NCI-H1436 (cell line): ENCODE measurements around the gene SLC35A3.
A peak's percentile ranks its signal among the peaks of the same experiment; 100 is the strongest.
"Not testable (repeated sequence)": the region's sequence is repeated elsewhere in the genome, so short reads cannot be mapped to it uniquely, and the experiment has no call there.

Experiments used
- DNase-seq: peaks from one replicate; lab custom pipeline; 2025; lab: John Stamatoyannopoulos, UW

The SLC35A3 gene

DNA sequence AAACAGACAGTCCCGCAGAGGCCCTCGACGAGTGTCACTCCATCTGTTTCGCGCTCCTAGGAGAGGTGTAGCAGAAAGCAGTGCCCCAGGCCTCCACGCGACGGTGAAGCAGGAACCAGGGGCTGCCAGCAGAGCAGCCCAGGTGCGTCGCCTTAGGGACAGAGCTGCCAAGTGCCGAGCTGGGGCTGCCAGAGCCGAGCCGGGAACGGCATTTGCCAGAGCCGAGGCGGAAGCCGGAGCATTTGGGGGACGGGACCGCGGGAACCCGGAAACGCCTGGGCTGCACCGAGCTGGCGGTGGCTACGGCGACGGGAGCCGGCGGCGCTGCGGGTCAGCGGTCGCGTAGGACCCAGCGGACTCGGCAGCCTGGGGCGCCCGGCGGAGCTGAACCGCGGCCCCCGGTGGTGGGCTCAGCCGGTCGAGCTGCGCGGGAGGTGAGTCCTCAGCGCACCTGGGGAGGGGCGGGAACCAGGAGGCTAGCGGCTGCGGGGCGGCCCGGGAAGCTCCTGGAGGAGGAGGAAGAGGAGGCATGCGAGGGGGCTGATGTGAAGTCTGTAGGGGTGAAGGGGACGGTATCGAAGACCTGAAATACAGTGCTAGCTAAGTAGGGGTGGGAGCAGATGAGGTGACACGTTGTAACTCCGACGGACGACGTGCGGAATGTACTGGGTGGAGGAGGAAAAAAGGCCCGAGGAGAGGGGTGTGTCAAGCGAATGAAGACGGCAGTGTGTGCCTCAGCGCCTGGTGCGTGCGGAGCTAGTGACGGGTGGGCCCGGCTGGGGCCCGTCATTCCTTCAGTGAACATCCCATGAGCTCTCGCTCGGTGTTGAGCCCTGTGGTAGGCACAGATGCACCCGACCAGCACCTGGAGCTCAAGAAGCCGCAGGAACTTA, at the start of gene SLC35A3:
Gene SLC35A3, plus strand, starts transcription at position 268 of the 893 bp plus-strand sequence. CDS start 23,559 bp downstream, outside the sequence.
- DNase-seq: peak; percentile 70

DNA sequence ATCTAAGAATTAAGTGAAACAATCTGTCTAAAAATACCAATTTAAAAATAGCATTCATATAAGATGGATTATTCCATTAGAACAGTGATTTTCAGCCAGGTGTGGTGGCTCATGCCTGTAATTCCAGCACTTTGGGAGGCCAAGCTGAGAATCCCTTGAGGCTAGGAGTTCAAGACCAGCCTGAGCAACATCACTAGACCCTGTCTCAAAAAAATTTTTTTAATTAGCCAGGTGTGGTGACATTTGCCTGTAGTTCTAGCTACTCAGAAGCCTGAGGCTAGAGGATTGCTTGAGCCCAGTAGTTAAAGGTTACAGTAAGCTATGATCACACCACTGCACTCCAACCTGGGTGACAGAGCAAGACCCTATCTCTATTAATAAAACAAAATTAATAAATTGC, 35.0 kb upstream of the SLC35A3 start:
- DNase-seq: no peak

DNA sequence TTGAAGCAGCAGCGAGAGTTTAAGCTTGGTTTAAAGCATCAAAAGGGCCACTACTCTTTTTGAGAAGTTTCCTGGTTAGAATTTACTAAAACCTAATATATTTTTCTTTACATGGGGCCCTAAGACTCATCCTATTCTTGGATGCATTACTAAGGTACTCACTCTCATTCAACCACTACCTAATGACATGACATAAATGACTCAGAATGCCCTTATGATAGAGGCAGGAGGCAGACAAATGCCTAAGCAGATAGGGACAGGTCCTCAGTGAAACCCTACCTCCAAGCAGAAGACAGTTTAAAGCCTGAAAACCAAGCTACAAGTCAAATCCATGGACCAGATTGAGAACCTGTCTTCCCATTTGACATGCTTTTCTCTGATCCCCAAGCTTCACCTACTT, 34.3 kb upstream of the SLC35A3 start:
- DNase-seq: no peak

DNA sequence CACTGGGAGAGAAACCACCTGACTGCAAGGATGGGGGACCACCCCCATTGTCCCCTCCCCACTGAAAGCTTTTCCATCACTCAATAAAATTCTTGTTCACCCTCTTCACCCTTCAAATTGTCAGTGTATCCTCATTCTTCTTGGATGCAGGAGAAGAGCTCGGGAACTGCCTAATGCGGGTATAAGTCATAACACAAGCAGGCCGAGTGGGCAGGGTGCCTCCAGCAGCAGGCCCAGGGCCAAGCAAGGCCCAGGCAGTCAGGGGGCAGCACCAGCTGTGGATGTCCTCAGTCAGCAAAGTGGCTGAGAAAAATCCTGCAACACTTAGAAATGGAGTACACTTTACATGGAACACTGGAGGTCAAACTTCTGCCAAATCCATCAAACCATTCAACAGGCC, 33.7 kb upstream of the SLC35A3 start:
- no peak for DNase-seq

DNA sequence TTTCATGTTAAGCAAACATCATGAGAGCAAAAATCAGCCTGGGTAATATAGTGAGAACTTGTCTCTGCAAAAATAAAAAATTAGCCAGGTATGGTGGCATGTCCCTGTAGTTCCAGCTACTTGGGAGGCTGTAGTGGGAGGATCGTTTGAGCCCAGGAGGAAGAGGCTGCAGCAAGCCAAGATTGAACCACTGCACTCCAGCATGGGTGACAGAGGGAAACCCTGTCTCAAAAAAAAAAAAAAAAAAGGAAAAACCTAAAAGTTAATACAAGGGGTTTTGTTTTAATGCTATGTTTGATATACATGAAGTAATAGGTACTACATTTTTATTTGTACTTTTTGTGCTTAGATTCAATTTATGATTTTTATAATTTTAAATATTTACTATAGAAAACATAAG, 27.1 kb upstream of the SLC35A3 start:
- no peak for DNase-seq

DNA sequence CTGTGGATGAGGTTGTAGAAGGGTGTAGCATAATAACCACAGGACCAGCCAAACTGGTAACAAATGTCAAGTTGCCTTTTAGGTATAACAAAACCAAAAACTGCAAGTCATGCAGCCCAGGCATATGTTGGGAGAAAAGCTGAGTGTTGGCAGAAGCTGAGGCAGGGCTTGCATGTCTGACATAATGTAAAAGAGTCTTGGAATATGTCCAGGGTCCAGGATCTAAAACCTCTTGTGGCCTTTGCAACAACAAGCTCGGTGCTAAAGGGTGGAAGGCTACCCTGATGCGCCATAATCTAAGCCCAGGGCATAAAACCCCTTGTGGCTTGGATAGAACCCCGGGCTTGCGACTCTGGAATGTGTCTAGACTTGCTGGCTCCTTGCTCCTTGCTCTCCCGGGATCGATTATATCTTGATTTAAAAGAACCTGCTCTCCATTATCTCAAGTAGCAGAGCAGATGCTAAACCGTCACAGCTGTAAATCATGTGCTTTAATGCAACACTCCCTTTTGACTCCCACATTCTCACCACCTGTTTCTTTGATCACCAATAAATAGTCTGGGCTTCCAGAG, 26.5 kb upstream of the SLC35A3 start:
- DNase-seq: peak; percentile 76

DNA sequence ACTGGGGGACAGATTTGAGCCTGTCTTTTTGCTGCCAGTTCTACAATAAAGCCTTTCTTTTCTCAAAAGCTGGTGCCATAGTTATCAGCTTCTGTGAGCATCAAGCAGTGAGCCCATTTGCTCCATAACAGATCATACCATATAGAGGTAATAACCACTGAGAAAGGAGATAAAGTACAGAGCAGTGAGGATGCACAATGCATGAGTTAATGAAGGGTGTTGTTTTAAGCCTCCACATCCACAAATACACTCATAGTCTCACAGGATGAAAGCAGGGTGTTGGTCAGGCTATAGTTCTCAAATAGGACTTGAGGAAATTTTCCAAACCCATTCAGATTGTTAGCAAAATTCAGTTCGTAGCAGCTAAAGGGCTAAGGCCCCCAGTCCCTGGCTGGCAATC, 25.6 kb upstream of the SLC35A3 start:
- no peak for DNase-seq

DNA sequence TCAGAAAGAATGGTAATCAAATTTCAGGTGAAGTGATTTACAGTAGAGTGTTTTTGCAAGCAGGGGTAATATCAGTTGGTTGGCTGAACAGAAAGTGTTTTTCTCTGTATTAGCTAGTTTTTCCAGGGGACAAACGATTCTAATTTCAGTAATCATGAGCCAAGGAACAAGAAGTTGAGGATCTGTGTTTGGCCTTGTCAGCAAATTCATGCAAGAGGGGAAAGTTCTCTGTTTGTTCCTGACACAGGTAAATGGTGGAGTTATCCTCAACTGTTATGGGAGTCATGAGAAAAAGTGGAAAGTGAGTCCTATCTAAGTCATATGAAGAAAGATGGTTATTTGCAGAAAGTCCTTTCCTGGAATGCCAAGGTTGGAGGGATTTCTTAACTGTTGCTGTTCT, 24.6 kb upstream of the SLC35A3 start:
- no peak for DNase-seq

DNA sequence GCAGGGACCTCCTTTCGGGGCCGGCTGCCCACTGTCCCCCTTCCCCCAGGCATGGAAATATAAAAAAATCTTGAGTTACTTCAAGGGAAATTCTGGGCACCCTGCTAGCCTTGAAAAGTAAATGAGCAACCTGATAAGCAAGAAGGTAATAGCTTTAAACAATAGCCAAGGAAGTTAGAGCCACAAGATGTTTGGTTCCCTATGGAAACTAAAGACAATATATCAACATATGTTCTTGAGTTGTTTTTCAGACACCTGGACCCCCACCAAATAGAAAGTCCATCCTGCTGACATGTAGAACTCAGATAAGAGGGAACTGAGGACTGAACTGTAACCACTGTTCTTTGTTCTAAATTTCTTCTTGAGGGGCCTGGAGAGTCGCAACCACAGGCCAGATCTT, 19.3 kb upstream of the SLC35A3 start:
- no peak for DNase-seq

DNA sequence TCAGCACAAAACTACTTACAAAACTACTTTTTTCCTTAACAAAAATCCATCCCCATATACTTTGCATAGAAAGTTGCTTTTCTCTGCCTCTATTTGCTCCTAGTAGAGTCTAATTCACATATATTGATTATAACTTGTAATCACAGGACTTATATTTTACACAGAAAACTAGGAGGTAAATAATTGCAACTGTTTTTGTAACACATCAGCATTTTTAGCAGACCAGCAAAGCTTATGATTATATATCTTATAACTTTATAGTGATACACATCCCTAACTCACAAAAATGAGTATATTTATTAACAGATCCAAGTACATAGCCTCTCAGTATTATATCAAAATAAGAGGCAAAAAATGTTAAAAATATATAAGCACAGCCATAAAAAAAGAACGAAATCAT, 17.3 kb upstream of the SLC35A3 start:
- DNase-seq: no peak

DNA sequence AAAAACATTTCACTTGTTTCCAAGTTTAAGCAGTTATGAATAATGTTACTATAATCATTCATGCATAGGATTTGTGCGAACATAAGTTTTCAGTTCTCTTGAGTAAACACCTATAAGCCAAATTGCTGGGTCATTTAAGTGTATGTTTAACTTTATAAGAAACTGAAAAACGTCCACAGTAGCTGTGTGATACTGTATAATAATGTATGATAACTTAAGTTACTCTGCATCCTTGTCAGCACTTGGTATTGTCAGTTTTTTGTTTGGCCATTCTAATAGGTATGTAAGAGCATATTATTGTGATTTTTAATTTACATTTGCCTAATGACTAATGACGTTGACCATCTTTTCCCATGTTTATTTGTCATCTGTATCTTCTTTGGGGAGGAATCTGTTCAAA, 14.4 kb upstream of the SLC35A3 start:
- no peak for DNase-seq

DNA sequence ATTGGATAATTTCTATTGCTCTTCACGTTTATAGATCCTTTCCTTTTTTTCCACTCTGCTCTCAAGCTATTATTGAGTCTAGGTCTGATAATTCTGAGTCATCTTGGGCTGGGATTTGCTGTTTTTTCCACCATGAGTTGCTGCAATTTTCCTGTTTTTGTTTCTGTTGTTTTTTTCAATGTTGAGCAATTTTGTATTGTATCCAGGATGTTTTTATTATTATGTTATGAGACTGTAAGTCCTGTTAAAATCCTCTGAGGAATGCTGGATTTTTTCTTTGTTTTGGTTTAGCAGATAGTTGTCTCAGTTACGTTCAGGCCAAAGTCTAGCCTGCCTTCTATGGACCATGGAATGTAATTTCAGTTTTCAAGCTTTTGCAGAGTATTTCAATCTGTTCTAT, 13.0 kb upstream of the SLC35A3 start:
- no peak for DNase-seq

DNA sequence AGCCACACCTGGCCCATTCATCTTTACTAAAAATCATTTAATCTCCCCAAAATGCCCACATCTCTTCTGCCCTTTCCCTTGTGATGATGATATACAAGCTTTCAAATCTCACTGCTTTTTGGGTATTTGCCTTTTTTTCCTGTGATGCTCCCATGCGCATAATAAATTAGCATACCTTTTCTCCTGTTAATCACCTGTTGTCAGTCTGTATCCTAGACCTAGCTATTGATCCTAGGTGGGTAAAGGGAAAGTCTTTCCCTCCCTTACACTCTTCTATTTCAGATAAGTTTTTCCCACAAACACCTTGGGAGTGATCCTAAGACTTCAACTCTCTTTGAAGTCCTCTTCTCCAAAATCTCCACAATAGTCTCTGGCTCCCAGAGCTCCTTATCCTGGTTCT, 12.0 kb upstream of the SLC35A3 start:
- DNase-seq: no peak

DNA sequence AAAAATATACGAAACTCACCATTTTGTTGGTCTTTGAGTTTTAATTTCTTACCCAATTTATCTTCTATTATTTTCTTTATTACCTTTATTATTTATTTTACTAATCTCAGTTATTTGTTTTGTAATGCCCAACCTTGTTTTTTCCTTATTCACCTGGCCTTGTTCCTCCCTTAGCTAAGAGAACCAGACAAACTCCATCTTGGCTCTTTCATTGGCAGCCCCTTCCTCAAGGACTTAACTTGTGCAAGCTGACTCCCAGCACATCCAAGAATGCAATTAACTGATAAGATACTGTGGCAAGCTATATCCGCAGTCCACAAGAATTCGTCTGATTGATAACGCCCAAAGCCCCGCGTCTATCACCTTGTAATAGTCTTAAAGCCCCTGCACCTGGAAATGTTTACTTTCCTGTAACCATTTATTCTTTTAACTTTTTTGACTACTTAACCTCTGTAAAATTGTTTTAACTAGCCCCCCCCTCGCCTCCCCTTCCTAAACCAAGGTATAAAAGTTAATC, 10.5 kb upstream of the SLC35A3 start:
- not testable (repeated sequence) for DNase-seq

DNA sequence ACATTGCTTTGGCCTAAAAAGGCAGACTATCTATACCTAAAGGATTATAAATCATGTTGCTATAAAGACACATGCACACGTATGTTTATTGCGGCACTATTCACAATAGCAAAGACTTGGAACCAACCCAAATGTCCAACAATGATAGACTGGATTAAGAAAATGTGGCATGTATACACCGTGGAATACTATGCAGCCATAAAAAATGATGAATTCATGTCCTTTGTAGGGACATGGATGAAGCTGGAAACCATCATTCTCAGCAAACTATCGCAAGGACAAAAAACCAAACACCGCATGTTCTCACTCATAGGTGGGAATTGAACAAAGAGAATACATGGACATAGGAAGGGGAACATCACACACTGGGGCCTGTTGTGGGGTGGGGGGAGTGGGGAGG, 9.5 kb upstream of the SLC35A3 start:
- DNase-seq: not testable (repeated sequence)

DNA sequence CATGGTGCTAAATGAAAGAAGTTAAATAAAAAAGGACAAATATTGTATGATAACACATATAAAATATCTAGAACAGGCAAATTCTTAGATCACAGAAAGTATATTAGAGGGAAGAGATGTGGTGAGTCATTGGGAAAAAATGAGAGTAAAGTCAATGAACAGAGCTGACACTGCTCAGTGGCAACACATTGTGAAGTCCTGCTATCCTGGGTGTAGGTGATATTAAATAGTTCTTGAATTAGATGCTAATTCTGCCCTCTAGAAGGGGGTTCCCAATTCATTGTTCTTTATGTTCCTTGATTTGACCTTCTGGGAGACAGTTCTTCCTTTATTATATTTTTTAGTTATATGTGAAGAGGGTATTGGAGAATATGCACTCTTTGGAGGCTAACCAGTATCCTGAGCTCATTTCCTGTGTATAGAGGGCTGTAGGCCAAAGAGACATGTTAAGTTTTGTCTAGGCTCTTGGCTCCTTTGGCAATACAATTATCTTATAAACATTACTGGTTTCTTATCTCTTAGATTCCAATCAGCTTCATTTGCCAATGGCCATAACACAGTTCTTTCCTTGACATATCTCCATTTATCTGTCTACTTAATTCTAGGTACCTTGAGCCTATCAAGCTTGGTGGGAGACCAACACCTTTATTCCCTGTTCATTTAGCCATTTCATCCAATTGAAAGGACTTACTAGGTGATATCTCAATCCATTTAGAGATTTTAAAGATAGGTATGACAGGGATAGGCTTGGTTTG, 6.6 kb upstream of the SLC35A3 start:
- DNase-seq: no peak

DNA sequence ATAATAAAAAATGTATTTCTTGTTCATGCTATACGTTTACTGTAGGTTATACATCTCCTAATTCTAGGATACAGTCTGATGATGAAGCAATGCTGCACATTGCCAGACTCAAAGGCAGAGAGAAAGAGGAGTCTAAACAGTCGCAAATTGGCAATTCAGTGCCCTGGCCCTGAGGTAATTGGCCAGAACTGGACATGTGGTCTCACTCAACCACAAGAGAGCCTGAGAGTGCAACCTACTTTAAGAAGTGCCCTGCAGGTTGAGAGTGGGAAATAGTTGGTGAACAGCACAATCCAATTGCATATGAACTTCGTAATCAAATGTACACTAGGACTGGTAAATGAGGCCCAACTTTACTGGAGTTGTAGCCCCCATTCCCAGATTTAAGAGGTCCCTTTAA, 5.0 kb upstream of the SLC35A3 start:
- DNase-seq: no peak

DNA sequence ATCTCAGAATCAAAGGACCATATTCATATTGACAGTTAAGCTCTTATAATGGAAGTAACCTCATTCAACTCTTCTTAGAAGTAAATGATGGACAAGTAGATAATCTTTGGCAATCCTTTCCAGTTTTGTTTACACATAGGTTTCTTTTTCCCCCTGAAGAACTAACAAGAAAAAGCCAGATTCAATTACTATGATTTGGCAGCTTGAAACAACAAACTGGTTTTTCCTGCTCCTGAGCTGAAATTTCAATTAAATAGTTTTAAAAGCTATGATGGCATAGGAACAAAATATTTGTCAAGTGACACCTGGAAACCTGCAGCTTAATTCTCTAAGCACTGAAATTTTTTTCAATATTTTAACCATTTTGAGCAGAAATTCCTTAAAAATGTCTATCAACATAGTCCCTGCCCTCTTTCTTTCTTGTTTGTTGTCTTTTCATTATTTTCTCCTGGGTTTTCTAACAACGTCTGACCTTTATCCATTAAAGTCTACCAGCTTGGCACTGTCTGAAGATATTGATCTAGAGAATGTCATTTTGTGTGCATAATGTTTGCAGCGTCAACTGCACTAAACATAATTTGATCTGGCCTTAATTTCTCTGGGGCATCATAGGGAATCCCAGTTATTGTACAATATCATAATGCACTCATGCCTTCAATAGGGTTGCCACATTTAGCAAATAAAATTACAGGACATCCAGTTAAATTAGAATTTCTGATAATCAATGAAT, 4.0 kb upstream of the SLC35A3 start:
- DNase-seq: no peak

DNA sequence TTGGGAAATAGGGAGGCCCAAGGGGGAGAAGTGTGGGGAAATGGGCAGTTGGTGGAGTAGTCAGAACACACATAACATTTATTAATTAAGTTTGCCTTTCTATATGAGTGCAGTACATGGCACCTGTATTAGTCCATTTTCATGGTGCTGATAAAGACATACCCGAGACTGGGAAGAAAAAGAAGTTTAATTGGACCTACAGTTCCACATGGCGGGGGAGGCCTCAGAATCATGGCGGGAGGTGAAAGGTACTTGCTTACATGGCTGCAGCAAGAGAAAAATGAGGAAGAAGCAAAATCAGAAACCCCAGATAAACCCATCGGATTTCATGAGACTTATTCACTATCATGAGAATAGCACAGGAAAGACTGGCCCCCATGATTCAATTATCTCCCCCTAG, 1.6 kb upstream of the SLC35A3 start:
- no peak for DNase-seq

DNA sequence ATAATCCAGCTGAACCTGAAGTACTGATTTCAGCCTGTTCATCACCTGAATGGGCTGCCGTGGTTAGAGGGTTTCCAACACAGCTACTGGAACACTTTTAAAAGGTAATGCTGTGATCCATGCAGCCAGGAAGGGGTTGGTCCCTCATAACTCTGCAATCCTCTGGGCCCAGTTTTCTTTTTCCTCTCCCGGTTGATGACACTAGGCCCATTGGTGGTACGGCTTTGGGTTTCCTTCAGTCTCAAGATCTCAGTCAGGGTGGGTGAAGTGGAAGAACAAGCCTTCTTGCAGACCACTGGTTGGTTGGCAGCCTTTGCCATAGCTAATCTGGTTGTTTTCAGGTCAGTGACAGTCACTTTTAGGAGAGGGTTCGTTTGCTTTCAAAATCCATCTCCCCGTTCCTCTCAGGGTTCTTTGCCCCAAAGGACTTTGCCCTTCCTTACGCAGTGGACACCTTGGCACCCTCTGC, 502 bp upstream of the SLC35A3 start:
- no peak for DNase-seq

DNA sequence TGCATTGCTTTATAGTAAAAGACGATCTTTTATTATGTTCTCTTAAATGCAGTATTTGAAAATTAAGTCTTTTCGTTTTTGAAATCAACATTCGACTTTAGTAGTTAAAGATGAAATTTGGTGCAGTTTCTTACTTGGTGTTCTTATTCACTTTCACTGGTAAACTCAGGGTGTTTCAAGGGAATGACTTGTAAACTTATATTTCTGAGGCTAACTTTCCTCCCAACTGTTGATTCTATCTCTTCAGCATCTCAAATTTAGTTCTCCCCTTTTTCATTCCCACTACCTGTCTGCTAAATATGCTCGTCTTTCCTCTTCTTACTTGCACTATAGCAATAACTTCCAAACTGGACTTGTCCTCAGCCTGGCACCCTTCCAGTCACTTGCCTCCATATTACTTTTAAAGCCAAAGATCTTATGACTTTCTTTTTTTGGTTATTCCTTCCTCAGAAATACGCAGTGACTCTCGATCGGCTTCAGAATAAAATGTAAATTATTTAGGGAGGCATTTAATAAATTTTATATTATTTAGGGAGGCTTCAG, 988 bp downstream of the SLC35A3 start:
- DNase-seq: no peak

DNA sequence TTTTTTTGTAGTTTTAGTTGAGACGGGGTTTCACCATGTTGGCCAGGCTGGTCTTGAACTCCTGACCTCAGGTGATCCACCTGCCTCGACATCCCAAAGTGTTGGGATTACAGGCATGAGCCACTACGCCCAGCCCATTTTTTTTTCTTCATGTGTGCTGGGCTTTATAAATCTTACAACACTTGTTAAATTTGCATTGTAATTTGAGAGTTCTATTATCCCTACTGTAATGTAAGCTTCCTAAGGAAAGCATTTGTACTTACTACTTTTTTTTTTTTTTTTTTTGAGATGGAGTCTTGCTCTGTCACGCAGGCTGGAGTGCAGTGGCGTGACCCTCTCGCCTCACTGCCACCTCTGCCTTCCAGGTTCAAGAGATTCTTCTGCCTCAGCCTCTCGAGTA, 2.3 kb downstream of the SLC35A3 start:
- not testable (repeated sequence) for DNase-seq
